Activated T-cell treated with anti-CD3 and anti-CD28 coated beads, Interleukin-2, amount 50 U/mL, for 1 hour (primary cell): ENCODE measurements around the gene MCEMP1.

Source experiments
- DNase-seq: peaks from one replicate; pipeline ENCODE4 v3.0.0-alpha.2; 2020

Gene MCEMP1

GRCh38 chr19:7676854-7677253 lies at the start of gene MCEMP1:
Gene MCEMP1 (plus strand): TSS chr19:7677090. CDS start chr19:7677121, 31 bp downstream.
- no peak for DNase-seq

- DNase-seq, result no peak
These were observed 49.7 kb upstream of the MCEMP1 start for GRCh38 chr19:7627166-7627565.

- no peak for DNase-seq
These were observed 48.1 kb upstream of the MCEMP1 start for GRCh38 chr19:7628589-7629311.

- peak; percentile 91 for DNase-seq
These were observed 47.4 kb upstream of the MCEMP1 start, which contains the start of the genes PET100 and XAB2 for GRCh38 chr19:7629347-7630054. Gene PET100 (plus strand): TSS chr19:7629793. CDS start chr19:7629834, 41 bp downstream. Gene XAB2 (minus strand): TSS chr19:7629545. CDS start chr19:7629527, 18 bp downstream.

- DNase-seq, result no peak
These were observed 45.3 kb upstream of the MCEMP1 start for GRCh38 chr19:7631577-7631976.

- DNase-seq, result no peak
These were observed 44.3 kb upstream of the MCEMP1 start for GRCh38 chr19:7632340-7633203.

- no peak for DNase-seq
These were observed 43.2 kb upstream of the MCEMP1 start, which contains the start of gene PCP2 for GRCh38 chr19:7633698-7634097. Gene PCP2 (minus strand): TSS chr19:7633719. CDS start chr19:7633457, 262 bp downstream.

- no peak for DNase-seq
These were observed 41.2 kb upstream of the MCEMP1 start for GRCh38 chr19:7635670-7636069.

- DNase-seq, result no peak
These were observed 40.6 kb upstream of the MCEMP1 start for GRCh38 chr19:7636317-7636690.

GRCh38 chr19:7636691-7637373 lies 40.1 kb upstream of the MCEMP1 start, which contains the start of gene STXBP2:
Gene STXBP2 (plus strand): TSS chr19:7637110. CDS start chr19:7637150, 40 bp downstream.
- DNase-seq, result peak; percentile 98

GRCh38 chr19:7637374-7638256 lies 39.3 kb upstream of the MCEMP1 start:
- DNase-seq, result no peak

- no peak for DNase-seq
These were observed 38.0 kb upstream of the MCEMP1 start for GRCh38 chr19:7638802-7639465.

GRCh38 chr19:7639863-7640348 lies 37.0 kb upstream of the MCEMP1 start:
- no peak for DNase-seq

- no peak for DNase-seq
These were observed 36.1 kb upstream of the MCEMP1 start for GRCh38 chr19:7640803-7641202.

GRCh38 chr19:7641290-7642276 lies 35.3 kb upstream of the MCEMP1 start:
- DNase-seq, result no peak

GRCh38 chr19:7642295-7643030 lies 34.4 kb upstream of the MCEMP1 start:
- no peak for DNase-seq

GRCh38 chr19:7643031-7643415 lies 33.9 kb upstream of the MCEMP1 start:
- DNase-seq, result no peak
